GM12892 (cell line): ENCODE data around the gene U2AF1.
"Not testable (repeated sequence)": the region's sequence is repeated elsewhere in the genome, so short reads cannot be mapped to it uniquely, and the experiment has no call there.

Experiments used
- DNase-seq: peaks from one replicate; pipeline ENCODE4 v3.0.0; 2011; ENCODE audit not compliant: insufficient read length
- FAIRE-seq: peaks from 2 replicates; lab custom pipeline; 2011; peaks lifted over from hg19 to GRCh38; lab: Jason Lieb, UNC

U2AF1 gene

DNA sequence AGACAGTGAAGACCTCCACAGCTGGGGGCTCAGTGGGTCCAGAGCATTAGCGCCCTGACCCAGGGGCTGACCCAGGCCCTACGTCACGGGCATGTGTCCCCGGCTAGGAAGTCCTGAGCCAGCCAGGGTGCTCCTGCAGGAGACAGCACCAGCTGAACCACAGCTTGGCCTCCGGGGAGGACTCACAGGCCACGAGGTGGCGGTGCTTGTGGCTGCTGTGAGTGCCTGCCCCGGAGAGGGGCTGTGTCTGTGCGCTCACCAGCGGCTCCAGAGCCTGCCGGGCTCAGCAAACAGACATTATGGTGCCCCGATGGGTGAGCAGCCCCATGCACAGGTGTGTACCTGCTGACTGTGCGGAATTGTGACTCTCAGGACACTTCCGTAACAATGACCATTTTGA lies 62.8 kb downstream of the U2AF1 start:
- not testable (repeated sequence) for DNase-seq, FAIRE-seq

- not testable (repeated sequence) for FAIRE-seq, DNase-seq
Measured at GRCh38 chr21:43043291-43043690, 64.1 kb downstream of the U2AF1 start.
